B cell (primary cell): ENCODE results near the gene UBR1. TPM values are rescaled to one million over a fixed set of nuclear protein-coding genes. Genes with fewer than 3 reads are reported as not detected.

Experiments used
- ATAC-seq: fragments of 200-7000 bp; cut with Tn5 transposase; one replicate; pipeline ENCODE4 v1.10.0; 2021; ENCODE audit warnings: low read depth, mild to moderate bottlenecking, moderate number of reproducible peaks, moderate library complexity
- CTCF ChIA-PET: fragments of 350-600 bp; sonication (Branson Sonifier 250); formaldehyde crosslinking; loops from one replicate; lab custom pipeline; 2021; ENCODE audit warnings: antibody characterized with exemption, inconsistent platforms; lab: Charles Lee
- POLR2A ChIA-PET: fragments of 350-600 bp; sonication (Branson Sonifier 250); formaldehyde crosslinking; loops from one replicate; lab custom pipeline; 2021; ENCODE audit warnings: antibody characterized with exemption; lab: Charles Lee
- DNase-seq: peaks from one replicate; pipeline ENCODE4 v3.0.0; 2013
- H2AFZ ChIP-seq: 2 replicates; pipeline ENCODE4 v1.6.1; 2012; ENCODE audit warnings: mild to moderate bottlenecking, low read depth, low read length; ENCODE audit not compliant: insufficient read depth, poor library complexity, severe bottlenecking
- H3K27ac ChIP-seq, 2 donors: 1 replicate in 1 of 2; 2 replicates in 1 of 2; pipeline ENCODE4 v1.5.1; 2012 to 2013; ENCODE audit warnings: low read length in 2 of 2, mild to moderate bottlenecking in 2 of 2, moderate library complexity in 1 of 2
- H3K27me3 ChIP-seq, 4 experiments: fragments of 200-600 bp in 1 of 4; sonication (generic) in 1 of 4; replicated peaks in 1 of 4; 1 replicate in 2 of 4; 2 replicates in 2 of 4; pipeline versions ENCODE4 v1.6.1 to v1.7.0; 2013 to 2016; ENCODE audit warnings: low read length in 3 of 4, mild to moderate bottlenecking in 2 of 4, mixed read lengths in 1 of 4, moderate library complexity in 1 of 4; ENCODE audit not compliant: insufficient read depth in 4 of 4, control insufficient read depth in 3 of 4; ENCODE audit errors: control extremely low read depth in 1 of 4
- H3K36me3 ChIP-seq, 2 experiments: replicated peaks in 1 of 2; 1 replicate in 1 of 2; 2 replicates in 1 of 2; pipeline versions ENCODE4 v1.6.1 to v1.7.1; 2013; ENCODE audit warnings: low read length in 1 of 2; ENCODE audit not compliant: insufficient read depth in 2 of 2, control insufficient read depth in 1 of 2; ENCODE audit errors: control extremely low read depth in 1 of 2, extremely low read depth in 1 of 2
- H3K4me1 ChIP-seq, 2 donors: fragments of 200-600 bp in 1 of 2; sonication (generic) in 1 of 2; 1 replicate in 1 of 2; 2 replicates in 1 of 2; pipeline versions ENCODE4 v1.5.1 to v1.6.1; 2013 to 2017; ENCODE audit warnings: low read length in 2 of 2; ENCODE audit not compliant: control insufficient read depth in 2 of 2, insufficient read depth in 2 of 2
- H3K4me2 ChIP-seq: replicated peaks from 2 replicates; pipeline ENCODE3; 2012; ENCODE audit warnings: mild to moderate bottlenecking, low read depth, low read length; ENCODE audit not compliant: poor library complexity, severe bottlenecking
- H3K4me3 ChIP-seq, 5 experiments: fragments of 200-600 bp in 1 of 5; sonication (generic) in 1 of 5; 1 replicate in 3 of 5; 2 replicates in 2 of 5; pipeline versions ENCODE4 v1.5.1 to v1.7.0; 2011 to 2016; ENCODE audit warnings: low read length in 4 of 5, mild to moderate bottlenecking in 4 of 5, low read depth in 2 of 5, control low read depth in 1 of 5, moderate library complexity in 1 of 5; ENCODE audit not compliant: insufficient read depth in 1 of 5; ENCODE audit errors: control extremely low read depth in 1 of 5, extremely low read depth in 1 of 5
- H3K79me2 ChIP-seq: fragments of 200-600 bp; sonication (generic); one replicate; pipeline ENCODE4 v1.6.0; 2016; ENCODE audit warnings: low read length; ENCODE audit not compliant: control insufficient read depth, insufficient read depth
- H3K9ac ChIP-seq: fragments of 200-600 bp; sonication (generic); 2 replicates; pipeline ENCODE4 v1.6.1; 2017; ENCODE audit warnings: mild to moderate bottlenecking, low read length, moderate library complexity
- H3K9me3 ChIP-seq, 3 donors: one replicate each; pipeline versions ENCODE4 v1.6.1 to v1.7.1; 2013; ENCODE audit warnings: low read length in 2 of 3; ENCODE audit not compliant: control insufficient read depth in 2 of 3, insufficient read depth in 1 of 3; ENCODE audit errors: control extremely low read depth in 1 of 3
- H4K20me1 ChIP-seq: 2 replicates; pipeline ENCODE4 v1.6.0; 2012; ENCODE audit warnings: mild to moderate bottlenecking, low read length; ENCODE audit not compliant: insufficient read depth, control insufficient read depth, poor library complexity, severe bottlenecking
- H3K27ac Mint-ChIP-seq: one replicate; pipeline ENCODE4 v1.8.0; 2021; ENCODE audit warnings: mixed read lengths
- H3K27me3 Mint-ChIP-seq: one replicate; pipeline ENCODE4 v1.8.0; 2021; ENCODE audit warnings: mixed read lengths
- H3K4me1 Mint-ChIP-seq: one replicate; pipeline ENCODE4 v1.8.0; 2021; ENCODE audit warnings: mixed read lengths
- H3K4me3 Mint-ChIP-seq: one replicate; pipeline ENCODE4 v1.8.0; 2021; ENCODE audit warnings: mixed read lengths
- H3K9me3 Mint-ChIP-seq: one replicate; pipeline ENCODE4 v1.8.0; 2022; ENCODE audit warnings: mixed read lengths; ENCODE audit not compliant: insufficient read depth
- CTCF ChIP-seq: fragments of 200-600 bp; IDR thresholded peaks from one replicate; pipeline ENCODE4 v1.8.0; 2022; ENCODE audit warnings: antibody characterized with exemption, mild to moderate bottlenecking
- EZH2 ChIP-seq: IDR thresholded peaks from 2 replicates; pipeline ENCODE4 v1.6.1; 2012; ENCODE audit warnings: borderline replicate concordance, low read depth, mild to moderate bottlenecking, moderate library complexity, low read length; ENCODE audit not compliant: insufficient read depth, poor library complexity, severe bottlenecking
- WGBS: methylation state at CpG from one replicate; pipeline ENCODE4 v1.1.5; 2013; ENCODE audit warnings: missing lambda C conversion rate; ENCODE audit not compliant: insufficient coverage; 5-methylcytosine and 5-hydroxymethylcytosine counted together
- intact Hi-C: fragments of 100-400 bp; cut with micrococcal nuclease; formaldehyde crosslinking; loops from one replicate; pipeline ENCODE4 v1.10.0; 2022
- polyA plus RNA-seq: library from polyadenylated mRNA; depleted of rRNA; stranded (reverse); fragments of >200 nt; gene quantifications from 2 replicates; pipeline ENCODE4 v1.2.3, GENCODE V29; 2012
- total RNA-seq, 2 donors: library from RNA; stranded (reverse); fragments of 120-200 nt in 1 of 2; gene quantifications; 1 replicate in 1 of 2; 2 replicates in 1 of 2; pipeline versions ENCODE4 v1.2.3 to v1.2.4, GENCODE V29; 2013 to 2022

The UBR1 gene
- total and polyA plus RNA-seq, 2 donors (not counting 1 experiment from before 2014, with no cell fraction given): 9.7 to 66.7 TPM

- TF ChIP-seq CTCF (no peak), EZH2 (no peak)
- Histone ChIP-seq H3K36me3 (no peaks in the 10 kb centered on the region), H3K9me3 (peaks cover 0 to 2% (median 1%) of the 10 kb centered on the region in 3 donors), H3K27ac (no peak overlapping the region), H4K20me1 (no peaks in the 10 kb centered on the region), H3K4me3 (no peak overlapping the region), H2AFZ (no peak overlapping the region), H3K4me2 (no peak overlapping the region), H3K27me3 (no peaks in the 10 kb centered on the region), H3K9ac (no peak overlapping the region), H3K4me1 (peaks cover 5 to 15% of the 10 kb centered on the region in 2 donors), H3K79me2 (no peaks in the 10 kb centered on the region)
- ChIA-PET POLR2A (no interaction called here), CTCF (no interaction called here)
- H3K27ac Mint-ChIP-seq: no peak overlapping the region
- no peak for ATAC-seq
- intact Hi-C loops: no loop called here
- DNase-seq: no peak
- peaks cover 16% of the 10 kb centered on the region for H3K4me1 Mint-ChIP-seq
- no peaks in the 10 kb centered on the region for H3K27me3 Mint-ChIP-seq
- H3K4me3 Mint-ChIP-seq: no peak overlapping the region
- 100% methylated on average over 3 of the region's 6 CpGs for WGBS
- H3K9me3 Mint-ChIP-seq: peaks cover 10% of the 10 kb centered on the region
Measured at GRCh38 chr15:43126356-43126755, 20.5 kb upstream of the UBR1 start.

- H3K4me3 Mint-ChIP-seq: no peak overlapping the region
- H3K4me2 ChIP-seq: no peak overlapping the region
- CTCF ChIA-PET: no interaction called here
Measured at GRCh38 chr15:43125100-43125661, 19.3 kb upstream of the UBR1 start.

More at GRCh38 chr15:43125100-43125661, 19.3 kb upstream of the UBR1 start:
- Histone ChIP-seq H3K9me3 (peaks cover 0 to 2% (median 1%) of the 10 kb centered on the region in 3 donors), H3K27ac (no peak overlapping the region), H3K36me3 (no peaks in the 10 kb centered on the region), H2AFZ (no peak overlapping the region), H3K79me2 (no peaks in the 10 kb centered on the region), H3K4me3 (no peak overlapping the region), H3K27me3 (no peaks in the 10 kb centered on the region), H3K4me1 (peaks cover 5 to 15% of the 10 kb centered on the region in 2 donors), H4K20me1 (no peaks in the 10 kb centered on the region), H3K9ac (no peak overlapping the region)
- ATAC-seq (no peak), DNase-seq (no peak)
- Mint-ChIP-seq H3K27me3 (no peaks in the 10 kb centered on the region), H3K4me1 (peaks cover 16% of the 10 kb centered on the region), H3K27ac (no peak overlapping the region), H3K9me3 (peaks cover 10% of the 10 kb centered on the region)
- POLR2A ChIA-PET: no interaction called here
- intact Hi-C loops: no loop called here
- TF ChIP-seq CTCF: no peak
- TF ChIP-seq EZH2: no peak
- 100% methylated on average over 3 of the region's 3 CpGs for WGBS
